Erythroblast (primary cell): ENCODE data around the gene DUSP7.

ENCODE experiments used
- GATA1 ChIP-seq: IDR thresholded peaks from 2 replicates; pipeline ENCODE4 v1.6.1; 2011; ENCODE audit warnings: low read depth, mild to moderate bottlenecking, control low read depth, low read length, moderate library complexity
- POLR2A ChIP-seq: IDR thresholded peaks from 2 replicates; pipeline ENCODE4 v1.6.1; 2011; ENCODE audit warnings: mild to moderate bottlenecking, low read length

DNA sequence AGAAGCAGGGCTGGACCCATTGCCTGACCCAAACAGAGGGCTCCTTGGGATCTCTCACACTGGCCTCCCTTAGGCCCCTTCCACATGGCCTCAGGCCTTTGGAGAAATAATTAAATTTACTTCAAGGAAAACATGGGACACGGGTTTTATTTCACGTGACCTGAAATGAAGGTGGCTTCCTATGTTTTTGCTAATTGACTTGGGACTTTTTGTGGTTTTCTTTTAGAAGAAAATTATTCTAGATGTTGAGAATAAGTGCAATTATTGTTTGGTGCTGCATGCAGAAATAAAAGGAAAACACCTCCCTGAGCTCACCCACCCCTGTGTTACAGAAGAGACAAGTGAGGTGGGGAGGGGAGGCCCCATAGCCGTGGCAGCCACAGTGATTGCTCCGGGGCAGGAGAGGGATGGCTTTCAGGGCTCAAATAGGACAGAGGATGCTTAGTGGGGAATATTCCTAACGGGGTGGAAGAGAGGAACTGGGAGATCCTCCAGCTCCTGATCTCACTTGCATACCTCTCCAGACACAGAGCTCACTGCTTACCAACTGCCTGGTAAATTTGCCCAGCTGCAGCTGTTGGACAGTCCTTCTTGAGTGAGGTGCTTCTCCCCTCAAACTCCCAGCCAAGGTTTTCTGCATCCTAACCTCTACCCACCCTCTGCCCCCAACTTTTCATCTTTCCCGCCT is 31.5 kb downstream of the DUSP7 start:
- TF ChIP-seq POLR2A (no peak), GATA1 (no peak)
